ENCODE results near the gene ARHGEF10L.
A peak's percentile ranks its signal among the peaks of the same experiment; 100 is the strongest.

ARHGEF10L gene

DNA sequence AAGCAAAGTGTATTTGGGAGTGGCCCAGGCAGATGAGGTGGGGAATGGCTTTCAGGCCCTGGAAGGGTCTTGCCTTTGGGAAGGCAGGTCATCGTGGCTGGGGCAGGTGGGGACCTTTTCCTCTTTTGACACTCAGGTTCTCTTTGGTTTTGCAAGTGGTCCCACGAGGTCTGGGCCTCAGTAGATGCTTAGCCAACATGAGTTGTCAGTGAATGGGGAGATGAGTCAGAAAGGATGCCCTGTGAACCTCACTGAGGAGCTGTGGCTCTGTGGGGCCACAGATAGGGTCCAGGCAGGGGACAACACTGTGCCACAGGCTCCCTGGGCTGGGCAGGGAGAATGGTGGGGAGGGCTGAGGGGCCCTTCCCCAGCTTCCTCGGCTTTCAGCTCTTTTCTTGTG lies 19.0 kb downstream of the ARHGEF10L start:
- Histone ChIP-seq H2BK12ac (ENCODE audit: low read length in 2 of 2) (peak overlapping the region in 1 of 2 experiments; percentile 4), H3K9me3 (ENCODE audit: control insufficient read depth, low read length) (no peaks in the 10 kb centered on the region), H3K14ac (ENCODE audit: low read length in 2 of 2) (peak overlapping the region in 1 of 2 experiments; percentile 13), H3K4ac (ENCODE audit: low read depth in 1 of 2, low read length in 2 of 2) (no peak overlapping the region), H3K27me3 (ENCODE audit: control insufficient read depth in 1 of 2, insufficient read depth in 1 of 2, low read length in 2 of 2) (no peaks in the 10 kb centered on the region), H3K4me1 (ENCODE audit: control insufficient read depth, insufficient read depth, low read depth, low read length) (peaks cover 47% of the 10 kb centered on the region), H3K4me2 (ENCODE audit: low read length, poor library complexity, severe bottlenecking) (no peak overlapping the region), H2AK5ac (ENCODE audit: low read length, severe bottlenecking) (peak overlapping the region; percentile 14), H2BK15ac (ENCODE audit: low read depth, poor library complexity, severe bottlenecking) (no peak overlapping the region), H2AFZ (ENCODE audit: low read depth, low read length) (no peak overlapping the region), H3K4me3 (ENCODE audit: insufficient read depth in 1 of 2, low read depth in 1 of 2, low read length in 2 of 2) (no peak overlapping the region), H2BK120ac (ENCODE audit: low read depth, low read length) (no peak overlapping the region), H4K8ac (ENCODE audit: low read length) (no peak overlapping the region), H3K23ac (ENCODE audit: low read length in 2 of 2) (no peak overlapping the region), H3K9ac (ENCODE audit: low read length) (no peak overlapping the region), H3K36me3 (ENCODE audit: control insufficient read depth in 1 of 2, insufficient read depth in 2 of 2, low read depth in 1 of 2, low read length in 2 of 2) (no peaks in the 10 kb centered on the region), H4K91ac (ENCODE audit: low read length) (no peak overlapping the region), H3K79me1 (replicated peaks; ENCODE audit: low read length, poor library complexity, severe bottlenecking) (peaks cover 26% of the 10 kb centered on the region), H2BK5ac (ENCODE audit: low read depth, low read length, poor library complexity, severe bottlenecking) (no peak overlapping the region), H3K18ac (ENCODE audit: low read depth in 1 of 2, low read length in 2 of 2) (no peak overlapping the region), H3K27ac (ENCODE audit: low read length, poor library complexity, severe bottlenecking) (no peak overlapping the region)
- no peak for DNase-seq
- 82% methylated on average over 2 of the region's 3 CpGs for WGBS

DNA sequence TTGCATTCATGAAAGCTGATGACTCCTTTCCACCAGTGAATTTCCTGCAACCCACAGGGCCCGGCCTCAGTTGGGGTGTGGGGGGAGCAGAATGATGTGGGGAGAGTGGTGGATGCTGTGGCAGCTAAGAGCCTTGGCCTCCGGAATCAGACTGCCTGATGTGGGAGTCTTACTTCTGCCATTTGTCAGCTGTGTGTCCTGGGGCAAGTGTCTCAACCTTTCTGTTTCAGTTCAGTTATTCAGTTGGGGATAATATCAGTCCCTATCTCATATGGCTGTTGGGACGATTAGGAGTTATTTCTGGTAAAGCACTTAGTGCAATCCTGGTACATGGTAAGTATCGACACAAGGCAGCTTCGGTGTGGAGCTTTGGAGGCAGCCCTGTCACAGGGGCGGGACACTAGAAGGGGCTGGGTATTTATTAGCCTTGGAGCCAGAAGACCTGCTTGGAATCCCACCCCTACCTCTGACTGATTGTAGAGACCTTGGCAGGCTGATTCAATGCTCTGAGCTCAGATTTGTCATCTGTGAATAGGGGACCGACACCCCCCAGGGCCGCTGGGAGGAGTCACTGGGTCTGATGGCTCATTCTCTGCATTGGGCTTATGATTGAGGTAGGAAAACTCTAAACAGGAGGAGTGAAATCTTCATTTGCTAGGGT lies 19.6 kb downstream of the ARHGEF10L start:
- WGBS: 89% methylated on average over 8 of the region's 8 CpGs
- H2AFZ ChIP-seq (ENCODE audit: low read depth, low read length): no peak overlapping the region

GRCh38 chr1:17559615-17560419 lies 20.3 kb downstream of the ARHGEF10L start:
- H3K4me2 ChIP-seq (ENCODE audit: low read length, poor library complexity, severe bottlenecking): peak overlapping the region; percentile 20
- no peak overlapping the region for H4K91ac ChIP-seq (ENCODE audit: low read length)
- no peaks in the 10 kb centered on the region for H3K27me3 ChIP-seq (ENCODE audit: control insufficient read depth in 1 of 2, insufficient read depth in 1 of 2, low read length in 2 of 2)
- H3K9me3 ChIP-seq (ENCODE audit: control insufficient read depth, low read length): no peaks in the 10 kb centered on the region
- H3K4ac ChIP-seq (ENCODE audit: low read depth in 1 of 2, low read length in 2 of 2): no peak overlapping the region
- peak overlapping the region in 1 of 2 experiments; percentile 4 for H3K18ac ChIP-seq (ENCODE audit: low read depth in 1 of 2, low read length in 2 of 2)
- no peak overlapping the region for H3K4me3 ChIP-seq (ENCODE audit: insufficient read depth in 1 of 2, low read depth in 1 of 2, low read length in 2 of 2)
- no peak overlapping the region for H2BK15ac ChIP-seq (ENCODE audit: low read depth, poor library complexity, severe bottlenecking)
- no peak overlapping the region for H2BK120ac ChIP-seq (ENCODE audit: low read depth, low read length)
- peaks cover 51% of the 10 kb centered on the region for H3K4me1 ChIP-seq (ENCODE audit: control insufficient read depth, insufficient read depth, low read depth, low read length)
- H3K23ac ChIP-seq (ENCODE audit: low read length in 2 of 2): peak overlapping the region in 1 of 2 experiments; percentile 36
- 91% methylated on average over 7 of the region's 7 CpGs for WGBS
- H3K9ac ChIP-seq (ENCODE audit: low read length): peak overlapping the region; percentile 14
- no peak overlapping the region for H2AFZ ChIP-seq (ENCODE audit: low read depth, low read length)
- peak overlapping the region in 1 of 2 experiments; percentile 11 for H2BK12ac ChIP-seq (ENCODE audit: low read length in 2 of 2)
- DNase-seq: no peak
- no peak overlapping the region for H2BK5ac ChIP-seq (ENCODE audit: low read depth, low read length, poor library complexity, severe bottlenecking)
- H3K27ac ChIP-seq (ENCODE audit: low read length, poor library complexity, severe bottlenecking): peak overlapping the region; percentile 48
- H3K36me3 ChIP-seq (ENCODE audit: control insufficient read depth in 1 of 2, insufficient read depth in 2 of 2, low read depth in 1 of 2, low read length in 2 of 2): no peaks in the 10 kb centered on the region
- H2AK5ac ChIP-seq (ENCODE audit: low read length, severe bottlenecking): peak overlapping the region; percentile 95
- H3K79me1 ChIP-seq (replicated peaks; ENCODE audit: low read length, poor library complexity, severe bottlenecking): peaks cover 34% of the 10 kb centered on the region
- no peak overlapping the region for H4K8ac ChIP-seq (ENCODE audit: low read length)
- H3K14ac ChIP-seq (ENCODE audit: low read length in 2 of 2): no peak overlapping the region

More for the DNA sequence above, 19.6 kb downstream of the ARHGEF10L start:
- Histone ChIP-seq H3K4ac (ENCODE audit: low read depth in 1 of 2, low read length in 2 of 2) (no peak overlapping the region), H2BK5ac (ENCODE audit: low read depth, low read length, poor library complexity, severe bottlenecking) (no peak overlapping the region), H3K27ac (ENCODE audit: low read length, poor library complexity, severe bottlenecking) (peak overlapping the region; percentile 15), H2BK15ac (ENCODE audit: low read depth, poor library complexity, severe bottlenecking) (no peak overlapping the region), H3K36me3 (ENCODE audit: control insufficient read depth in 1 of 2, insufficient read depth in 2 of 2, low read depth in 1 of 2, low read length in 2 of 2) (no peaks in the 10 kb centered on the region), H2BK12ac (ENCODE audit: low read length in 2 of 2) (peak overlapping the region in 1 of 2 experiments; percentile 11), H4K91ac (ENCODE audit: low read length) (no peak overlapping the region), H3K4me2 (ENCODE audit: low read length, poor library complexity, severe bottlenecking) (no peak overlapping the region), H2BK120ac (ENCODE audit: low read depth, low read length) (no peak overlapping the region), H3K4me3 (ENCODE audit: insufficient read depth in 1 of 2, low read depth in 1 of 2, low read length in 2 of 2) (no peak overlapping the region), H3K79me1 (replicated peaks; ENCODE audit: low read length, poor library complexity, severe bottlenecking) (peaks cover 31% of the 10 kb centered on the region), H3K9ac (ENCODE audit: low read length) (no peak overlapping the region), H3K9me3 (ENCODE audit: control insufficient read depth, low read length) (no peaks in the 10 kb centered on the region), H4K8ac (ENCODE audit: low read length) (no peak overlapping the region), H3K23ac (ENCODE audit: low read length in 2 of 2) (no peak overlapping the region), H3K27me3 (ENCODE audit: control insufficient read depth in 1 of 2, insufficient read depth in 1 of 2, low read length in 2 of 2) (no peaks in the 10 kb centered on the region), H3K4me1 (ENCODE audit: control insufficient read depth, insufficient read depth, low read depth, low read length) (peaks cover 50% of the 10 kb centered on the region), H2AK5ac (ENCODE audit: low read length, severe bottlenecking) (peak overlapping the region; percentile 90), H3K14ac (ENCODE audit: low read length in 2 of 2) (no peak overlapping the region), H3K18ac (ENCODE audit: low read depth in 1 of 2, low read length in 2 of 2) (no peak overlapping the region)
- no peak for DNase-seq

DNA sequence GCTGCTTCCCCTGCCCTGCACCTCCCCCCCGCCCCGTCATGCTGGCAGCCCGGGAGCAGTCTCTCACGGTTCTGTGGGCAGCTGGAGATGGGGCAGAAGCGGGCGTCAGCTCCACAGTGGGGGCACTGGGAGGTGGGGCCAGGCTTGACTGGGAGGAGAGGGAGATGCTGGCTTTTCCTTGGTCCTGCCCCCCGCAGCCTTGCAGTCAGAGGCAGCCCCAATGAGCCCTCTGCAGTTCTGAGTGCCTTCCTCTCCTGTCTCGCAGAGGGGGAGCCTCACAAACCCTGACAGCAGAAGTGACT lies 21.7 kb downstream of the ARHGEF10L start:
- no peak overlapping the region for H2AFZ ChIP-seq (ENCODE audit: low read depth, low read length)

More for the DNA sequence above, 21.7 kb downstream of the ARHGEF10L start:
- Histone ChIP-seq H3K14ac (ENCODE audit: low read length in 2 of 2) (no peak overlapping the region), H3K36me3 (ENCODE audit: control insufficient read depth in 1 of 2, insufficient read depth in 2 of 2, low read depth in 1 of 2, low read length in 2 of 2) (no peaks in the 10 kb centered on the region), H2BK15ac (ENCODE audit: low read depth, poor library complexity, severe bottlenecking) (no peak overlapping the region), H3K18ac (ENCODE audit: low read depth in 1 of 2, low read length in 2 of 2) (no peak overlapping the region), H2BK120ac (ENCODE audit: low read depth, low read length) (no peak overlapping the region), H3K27ac (ENCODE audit: low read length, poor library complexity, severe bottlenecking) (peak overlapping the region; percentile 58), H4K8ac (ENCODE audit: low read length) (no peak overlapping the region), H3K23ac (ENCODE audit: low read length in 2 of 2) (no peak overlapping the region), H3K4ac (ENCODE audit: low read depth in 1 of 2, low read length in 2 of 2) (peak overlapping the region in 1 of 2 experiments; percentile 13), H3K9me3 (ENCODE audit: control insufficient read depth, low read length) (no peaks in the 10 kb centered on the region), H4K91ac (ENCODE audit: low read length) (peak overlapping the region; percentile 43), H3K4me3 (ENCODE audit: insufficient read depth in 1 of 2, low read depth in 1 of 2, low read length in 2 of 2) (peak overlapping the region in 1 of 2 experiments; percentile 64), H3K4me2 (ENCODE audit: low read length, poor library complexity, severe bottlenecking) (no peak overlapping the region), H2AK5ac (ENCODE audit: low read length, severe bottlenecking) (peak overlapping the region; percentile 11), H3K9ac (ENCODE audit: low read length) (peak overlapping the region; percentile 81), H2BK12ac (ENCODE audit: low read length in 2 of 2) (no peak overlapping the region), H2BK5ac (ENCODE audit: low read depth, low read length, poor library complexity, severe bottlenecking) (no peak overlapping the region), H3K79me1 (replicated peaks; ENCODE audit: low read length, poor library complexity, severe bottlenecking) (peaks cover 31% of the 10 kb centered on the region), H3K4me1 (ENCODE audit: control insufficient read depth, insufficient read depth, low read depth, low read length) (peaks cover 58% of the 10 kb centered on the region), H3K27me3 (ENCODE audit: control insufficient read depth in 1 of 2, insufficient read depth in 1 of 2, low read length in 2 of 2) (no peaks in the 10 kb centered on the region)
- WGBS: 91% methylated on average over 8 of the region's 8 CpGs
- no peak for DNase-seq
